Keratinocyte (primary cell): ENCODE data around the gene MRPL33. TPM values are rescaled to one million over a fixed set of nuclear protein-coding genes. Genes with fewer than 3 reads are reported as not detected.

Experiments
- DNase-seq: peaks from one replicate; pipeline ENCODE4 v3.0.0-alpha.2; 2011; ENCODE audit warnings: low read depth, missing footprints, low spot score
- FAIRE-seq: peaks from 2 replicates; lab custom pipeline; 2011; peaks lifted over from hg19 to GRCh38; lab: Jason Lieb, UNC
- H2AFZ ChIP-seq: 2 replicates; pipeline ENCODE4 v1.6.0; 2012; ENCODE audit warnings: low read length, control low read depth, inconsistent platforms; ENCODE audit not compliant: control insufficient read depth
- H3K27ac ChIP-seq: 2 replicates; pipeline ENCODE4 v1.5.1; 2011; ENCODE audit warnings: low read length; ENCODE audit not compliant: control insufficient read depth, insufficient read depth
- H3K27me3 ChIP-seq: 3 replicates; pipeline ENCODE4 v1.6.0; 2011; ENCODE audit warnings: low read length; ENCODE audit not compliant: control insufficient read depth, insufficient read depth; ENCODE audit errors: extremely low read depth
- H3K36me3 ChIP-seq, 2 experiments: 2 replicates in 1 of 2; 3 replicates in 1 of 2; pipeline ENCODE4 v1.5.1; 2011; ENCODE audit warnings: low read length in 2 of 2, mild to moderate bottlenecking in 1 of 2; ENCODE audit not compliant: control insufficient read depth in 2 of 2, insufficient read depth in 2 of 2; ENCODE audit errors: extremely low read depth in 1 of 2
- H3K4me1 ChIP-seq: 3 replicates; pipeline ENCODE4 v1.5.1; 2011; ENCODE audit warnings: low read length; ENCODE audit not compliant: control insufficient read depth, insufficient read depth; ENCODE audit errors: extremely low read depth
- H3K4me2 ChIP-seq: 3 replicates; pipeline ENCODE4 v1.6.0; 2011; ENCODE audit warnings: low read depth, low read length; ENCODE audit not compliant: control insufficient read depth, insufficient read depth; ENCODE audit errors: extremely low read depth
- H3K4me3 ChIP-seq, 3 experiments: fragments of 200-600 bp in 1 of 3; sonication (generic) in 1 of 3; 2 replicates in 2 of 3; 3 replicates in 1 of 3; pipeline ENCODE4 v1.5.1; 2011 to 2016; ENCODE audit warnings: low read length in 3 of 3, mild to moderate bottlenecking in 3 of 3, control low read depth in 2 of 3, inconsistent platforms in 1 of 3, low read depth in 1 of 3, mixed read lengths in 1 of 3, mixed run types in 1 of 3, moderate library complexity in 1 of 3; ENCODE audit not compliant: control insufficient read depth in 2 of 3, insufficient read depth in 2 of 3; ENCODE audit errors: extremely low read depth in 1 of 3
- H3K79me2 ChIP-seq: 2 replicates; pipeline ENCODE4 v1.6.0; 2012; ENCODE audit warnings: low read length; ENCODE audit not compliant: control insufficient read depth, insufficient read depth
- H3K9ac ChIP-seq: 3 replicates; pipeline ENCODE4 v1.6.0; 2011; ENCODE audit warnings: low read length; ENCODE audit not compliant: control insufficient read depth, insufficient read depth; ENCODE audit errors: extremely low read depth
- H3K9me1 ChIP-seq: 3 replicates; pipeline ENCODE4 v1.6.0; 2011; ENCODE audit warnings: low read length; ENCODE audit not compliant: control insufficient read depth, insufficient read depth; ENCODE audit errors: extremely low read depth
- H3K9me3 ChIP-seq: 2 replicates; pipeline ENCODE4 v1.5.1; 2012; ENCODE audit warnings: low read depth, low read length; ENCODE audit not compliant: control insufficient read depth
- H4K20me1 ChIP-seq: 3 replicates; pipeline ENCODE4 v1.6.0; 2011; ENCODE audit warnings: low read length; ENCODE audit not compliant: control insufficient read depth, insufficient read depth; ENCODE audit errors: extremely low read depth
- CTCF ChIP-seq, 3 experiments: IDR thresholded peaks in 1 of 3; conservative IDR thresholded peaks in 1 of 3; optimal IDR thresholded peaks in 1 of 3; 2 replicates in 2 of 3; 3 replicates in 1 of 3; pipeline versions ENCODE3 to v1.5.1; 2011; ENCODE audit warnings: low read length in 3 of 3, mild to moderate bottlenecking in 3 of 3, moderate library complexity in 2 of 3, control low read depth in 1 of 3, inconsistent platforms in 1 of 3; ENCODE audit not compliant: insufficient read depth in 2 of 3; ENCODE audit errors: extremely low read depth in 1 of 3
- EZH2 ChIP-seq: IDR thresholded peaks from one replicate; pipeline ENCODE4 v1.6.1; 2012; ENCODE audit warnings: inconsistent platforms, mild to moderate bottlenecking, low read length, moderate library complexity
- dilution Hi-C: fragments of 300-500 bp; cut with MboI; formaldehyde crosslinking; loops from one replicate; pipeline ENCODE4 v1.7.0; 2020; ENCODE audit warnings: low sequenced_read_pairs; ENCODE audit not compliant: extremely low pct_ligation_motif_present
- polyA plus RNA-seq, 5 experiments: library from polyadenylated mRNA; depleted of rRNA in 3 of 5; stranded (reverse) in 3 of 5; stranded (forward) in 1 of 5; unstranded in 1 of 5; fragments of >200 nt; gene quantifications; 1 replicate in 1 of 5; 2 replicates in 3 of 5; 3 replicates in 1 of 5; pipeline versions ENCODE4 v1.2.1 to v1.2.3, GENCODE V29; 2011 to 2012; ENCODE audit warnings: missing spikeins in 2 of 5, low read depth in 1 of 5, low replicate concordance in 1 of 5

The MRPL33 gene
- polyA plus RNA-seq, 1 donor (not counting 4 experiments of a cell fraction or from before 2014, with no cell fraction given): 110 TPM

GRCh38 chr2:27765621-27766286 lies 5.8 kb upstream of the MRPL33 start:
- H3K4me1 ChIP-seq: peaks cover 28% of the 10 kb centered on the region
- H3K9me3 ChIP-seq: no peaks in the 10 kb centered on the region
- no peak for DNase-seq
- peak overlapping the region; percentile 29 for H2AFZ ChIP-seq
- FAIRE-seq: no peak
- H3K9ac ChIP-seq: no peak overlapping the region
- H4K20me1 ChIP-seq: no peaks in the 10 kb centered on the region
- no peaks in the 10 kb centered on the region for H3K36me3 ChIP-seq
- H3K79me2 ChIP-seq: no peaks in the 10 kb centered on the region
- dilution Hi-C loops: no loop called here
- H3K4me2 ChIP-seq: peak overlapping the region; percentile 42
- H3K4me3 ChIP-seq: no peak overlapping the region
- no peaks in the 10 kb centered on the region for H3K9me1 ChIP-seq
- no peak overlapping the region for H3K27ac ChIP-seq
- TF ChIP-seq CTCF (optimal IDR thresholded peaks at IDR 0.05 in 1 of 3, IDR thresholded peaks at IDR 0.05 in 1 of 3, conservative IDR thresholded peaks at IDR 0.05 in 1 of 3; ENCODE audit: extremely low read depth in 1 of 3, insufficient read depth in 2 of 3, low read length in 3 of 3) (no peak), EZH2 (no peak)
- H3K27me3 ChIP-seq: no peaks in the 10 kb centered on the region

GRCh38 chr2:27766287-27766661 lies 5.2 kb upstream of the MRPL33 start:
- Histone ChIP-seq H3K36me3 (no peaks in the 10 kb centered on the region), H3K79me2 (no peaks in the 10 kb centered on the region), H3K4me1 (peaks cover 27% of the 10 kb centered on the region), H3K9ac (no peak overlapping the region), H3K9me3 (no peaks in the 10 kb centered on the region), H3K9me1 (no peaks in the 10 kb centered on the region), H3K27me3 (no peaks in the 10 kb centered on the region), H3K27ac (no peak overlapping the region), H4K20me1 (no peaks in the 10 kb centered on the region), H2AFZ (peak overlapping the region; percentile 29), H3K4me3 (no peak overlapping the region), H3K4me2 (no peak overlapping the region)
- no peak for FAIRE-seq
- TF ChIP-seq CTCF (optimal IDR thresholded peaks at IDR 0.05 in 1 of 3, IDR thresholded peaks at IDR 0.05 in 1 of 3, conservative IDR thresholded peaks at IDR 0.05 in 1 of 3; ENCODE audit: extremely low read depth in 1 of 3, insufficient read depth in 2 of 3, low read length in 3 of 3) (no peak), EZH2 (no peak)
- no peak for DNase-seq
- dilution Hi-C loops: no loop called here
